Measurements from ENCODE around the gene GNAZ. TPM values are rescaled to one million over a fixed set of nuclear protein-coding genes. Genes with fewer than 3 reads are reported as not detected.

The GNAZ gene
- total RNA-seq, 1 experiment from 2014 or later: 12.8 TPM

DNA sequence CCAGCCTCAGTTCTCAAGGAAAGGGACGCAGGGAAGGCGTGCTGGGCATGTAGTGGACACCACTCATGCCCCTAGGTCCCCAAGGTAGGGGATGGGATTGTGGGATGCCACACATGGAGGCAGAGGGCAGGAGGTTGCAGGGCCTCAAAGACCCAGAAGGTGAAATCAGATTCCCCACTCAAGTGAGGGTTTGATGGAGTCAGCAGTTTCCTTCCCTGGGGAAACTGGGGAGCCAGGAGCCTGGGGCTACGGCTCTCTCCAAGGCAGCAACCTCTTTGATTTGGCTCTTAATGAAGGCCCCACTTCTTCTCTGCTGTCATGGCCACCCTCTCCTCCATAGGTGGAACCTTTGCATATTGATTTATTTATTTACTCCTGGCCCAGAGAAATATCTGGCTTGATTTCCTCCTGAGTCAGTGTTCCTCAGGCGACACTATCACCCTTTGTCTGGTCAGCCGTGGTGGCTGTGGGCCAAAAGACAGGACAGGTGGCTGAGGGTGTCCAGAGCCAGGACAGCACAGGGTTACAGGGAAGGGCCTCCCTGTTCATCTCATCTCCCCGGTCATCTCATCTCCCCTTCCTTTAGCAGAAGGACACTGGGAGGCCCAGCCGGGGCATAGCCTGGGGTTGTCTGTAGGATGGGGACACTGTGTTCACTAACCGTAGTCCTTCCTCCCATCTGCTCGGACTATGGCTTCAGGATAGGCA is 9.6 kb downstream of the GNAZ start:
- no peak for DNase-seq
- Histone ChIP-seq H3K27me3 (no peaks in the 10 kb centered on the region), H3K4me3 (no peak overlapping the region), H3K36me3 (no peaks in the 10 kb centered on the region), H3K9me3 (no peaks in the 10 kb centered on the region)

- Histone ChIP-seq H3K4me3 (no peak overlapping the region), H3K36me3 (no peaks in the 10 kb centered on the region), H3K9me3 (no peaks in the 10 kb centered on the region), H3K27me3 (no peaks in the 10 kb centered on the region)
- DNase-seq: no peak
Measured at GRCh38 chr22:23080613-23081290, 10.4 kb downstream of the GNAZ start.

- no peak for DNase-seq
- Histone ChIP-seq H3K9me3 (no peaks in the 10 kb centered on the region), H3K36me3 (no peaks in the 10 kb centered on the region), H3K27me3 (no peaks in the 10 kb centered on the region), H3K4me3 (no peak overlapping the region)
Measured at GRCh38 chr22:23082534-23083314, 12.4 kb downstream of the GNAZ start.

- no peak for DNase-seq
- Histone ChIP-seq H3K4me3 (no peak overlapping the region), H3K9me3 (no peaks in the 10 kb centered on the region), H3K27me3 (no peaks in the 10 kb centered on the region), H3K36me3 (no peaks in the 10 kb centered on the region)
Measured at GRCh38 chr22:23083315-23084021, 13.1 kb downstream of the GNAZ start.

GRCh38 chr22:23084453-23085350 is 14.4 kb downstream of the GNAZ start:
- no peak for DNase-seq
- Histone ChIP-seq H3K9me3 (no peaks in the 10 kb centered on the region), H3K27me3 (no peaks in the 10 kb centered on the region), H3K4me3 (no peak overlapping the region), H3K36me3 (no peaks in the 10 kb centered on the region)

GRCh38 chr22:23085351-23085671 is 15.0 kb downstream of the GNAZ start:
- Histone ChIP-seq H3K36me3 (no peaks in the 10 kb centered on the region), H3K4me3 (no peak overlapping the region), H3K27me3 (no peaks in the 10 kb centered on the region), H3K9me3 (no peaks in the 10 kb centered on the region)
- no peak for DNase-seq

- Histone ChIP-seq H3K36me3 (no peaks in the 10 kb centered on the region), H3K27me3 (no peaks in the 10 kb centered on the region), H3K9me3 (no peaks in the 10 kb centered on the region), H3K4me3 (no peak overlapping the region)
- no peak for DNase-seq
Measured at GRCh38 chr22:23085785-23086184, 15.5 kb downstream of the GNAZ start.

GRCh38 chr22:23086263-23086662 is 15.9 kb downstream of the GNAZ start:
- no peak for DNase-seq
- Histone ChIP-seq H3K4me3 (no peak overlapping the region), H3K27me3 (no peaks in the 10 kb centered on the region), H3K36me3 (no peaks in the 10 kb centered on the region), H3K9me3 (no peaks in the 10 kb centered on the region)

DNA sequence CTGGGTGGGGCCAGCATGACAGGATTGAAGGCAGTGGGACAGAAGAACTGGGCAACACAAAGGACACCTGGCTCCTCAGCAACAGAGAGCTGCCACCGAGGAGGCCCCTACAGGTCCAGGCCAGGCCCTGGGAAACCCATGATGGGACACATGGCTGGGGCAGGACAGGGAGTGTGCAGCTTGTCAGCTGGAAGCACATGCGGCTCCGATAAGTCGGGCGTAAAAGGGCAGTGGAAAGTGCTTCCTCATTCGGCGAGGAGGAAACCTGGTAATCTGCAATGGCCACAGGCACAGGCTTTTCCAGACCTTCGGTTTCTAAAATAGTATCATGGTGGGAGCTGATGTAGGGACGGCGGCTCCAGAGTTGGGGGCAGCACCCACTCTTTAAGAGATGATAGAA is 16.5 kb downstream of the GNAZ start:
- no peak overlapping the region for H3K4me3 ChIP-seq
- DNase-seq: no peak
- H3K36me3 ChIP-seq: no peaks in the 10 kb centered on the region
- H3K27me3 ChIP-seq: no peaks in the 10 kb centered on the region
- no peaks in the 10 kb centered on the region for H3K9me3 ChIP-seq

DNA sequence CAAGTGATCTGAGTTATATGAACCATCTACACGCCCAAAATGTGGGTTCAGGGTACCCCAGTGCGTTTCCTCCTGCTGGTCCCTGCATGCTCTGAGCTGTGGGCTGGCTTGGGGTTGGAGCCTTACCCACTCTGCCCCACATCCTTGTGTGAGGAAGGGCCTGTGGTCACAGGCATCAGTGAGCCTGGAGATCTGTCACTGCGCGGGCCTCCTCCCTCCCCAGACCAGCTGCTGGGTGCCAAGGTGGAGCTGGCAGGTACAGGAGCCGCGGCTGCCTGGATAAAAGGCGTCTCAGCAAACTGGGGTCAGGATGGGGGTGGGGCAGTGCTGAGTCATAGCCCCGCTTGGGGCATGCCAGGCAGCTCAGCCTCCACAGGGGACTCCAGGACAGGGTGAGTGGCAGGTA is 17.9 kb downstream of the GNAZ start:
- Histone ChIP-seq H3K27me3 (no peaks in the 10 kb centered on the region), H3K4me3 (no peak overlapping the region), H3K9me3 (no peaks in the 10 kb centered on the region), H3K36me3 (no peaks in the 10 kb centered on the region)
- peak; percentile 14 for DNase-seq

DNA sequence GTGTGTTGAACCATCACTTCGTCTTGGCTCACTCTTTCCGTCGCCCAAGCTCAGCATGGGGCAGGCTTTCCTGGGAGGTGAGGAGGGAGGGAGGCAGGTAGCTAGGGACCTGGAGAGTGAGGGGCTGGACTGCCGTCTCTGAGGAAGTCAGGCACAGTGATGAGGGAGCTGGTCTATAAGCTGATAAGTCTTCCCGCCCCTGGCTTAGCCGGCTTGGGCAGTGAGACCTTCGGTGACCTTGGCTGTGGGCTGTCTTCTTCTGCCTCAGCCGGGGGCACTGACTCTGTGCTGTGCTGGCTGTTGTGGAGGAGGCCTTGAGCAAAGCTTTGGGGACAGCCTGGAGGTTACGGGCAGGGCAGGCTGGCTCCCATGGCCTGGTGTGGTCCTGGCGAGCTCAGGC is 18.7 kb downstream of the GNAZ start:
- no peak for DNase-seq
- H3K9me3 ChIP-seq: no peaks in the 10 kb centered on the region

GRCh38 chr22:23089633-23090456 is 19.5 kb downstream of the GNAZ start:
- no peak overlapping the region for H3K4me3 ChIP-seq
- H3K36me3 ChIP-seq: no peaks in the 10 kb centered on the region
- no peaks in the 10 kb centered on the region for H3K9me3 ChIP-seq
- DNase-seq: no peak
- no peaks in the 10 kb centered on the region for H3K27me3 ChIP-seq

More for the DNA sequence above, 18.7 kb downstream of the GNAZ start:
- Histone ChIP-seq H3K36me3 (no peaks in the 10 kb centered on the region), H3K4me3 (no peak overlapping the region), H3K27me3 (no peaks in the 10 kb centered on the region)

DNA sequence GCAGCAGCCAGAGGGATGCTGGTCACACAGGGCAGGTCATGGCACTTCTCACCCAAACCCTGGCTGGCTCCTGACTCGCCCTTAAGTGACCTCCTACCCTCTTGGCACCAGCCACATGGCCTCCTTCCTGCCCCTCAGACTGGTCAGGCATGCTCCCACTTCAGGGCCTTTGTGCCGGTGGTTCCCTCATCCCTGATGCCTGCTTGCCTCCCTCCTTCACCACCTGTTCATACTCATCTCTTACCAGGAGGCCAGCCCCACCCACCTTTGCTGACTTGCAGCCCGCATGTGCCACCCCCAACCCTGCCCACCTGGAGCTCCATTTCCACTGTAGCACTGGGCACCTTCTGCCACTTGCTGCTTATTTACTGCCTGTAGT is 20.1 kb downstream of the GNAZ start:
- no peaks in the 10 kb centered on the region for H3K36me3 ChIP-seq
- no peak for DNase-seq
- no peak overlapping the region for H3K4me3 ChIP-seq
- H3K9me3 ChIP-seq: no peaks in the 10 kb centered on the region
- H3K27me3 ChIP-seq: no peaks in the 10 kb centered on the region

DNA sequence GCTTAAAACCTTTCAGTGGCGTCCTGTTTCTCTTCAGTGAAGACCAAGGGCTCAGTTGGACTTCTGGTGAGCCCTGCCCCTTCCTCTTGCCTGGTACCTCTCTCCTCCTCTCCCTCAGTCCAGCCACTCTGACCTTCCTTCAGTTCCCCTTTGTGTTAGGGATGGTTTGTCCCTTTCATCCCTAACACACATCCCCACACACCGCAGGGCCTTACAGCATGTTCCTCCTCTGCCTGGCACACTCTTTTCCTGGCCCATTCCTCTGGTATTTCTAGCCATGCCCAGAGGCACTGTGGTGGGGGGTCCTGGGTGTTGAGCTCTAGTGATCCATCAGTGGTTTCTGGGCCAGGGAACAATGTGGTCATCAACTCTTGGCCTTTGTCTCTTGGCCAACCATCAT is 21.4 kb downstream of the GNAZ start:
- H3K9me3 ChIP-seq: no peaks in the 10 kb centered on the region
- no peak for DNase-seq
- no peak overlapping the region for H3K4me3 ChIP-seq
- H3K27me3 ChIP-seq: no peaks in the 10 kb centered on the region
- no peaks in the 10 kb centered on the region for H3K36me3 ChIP-seq

DNA sequence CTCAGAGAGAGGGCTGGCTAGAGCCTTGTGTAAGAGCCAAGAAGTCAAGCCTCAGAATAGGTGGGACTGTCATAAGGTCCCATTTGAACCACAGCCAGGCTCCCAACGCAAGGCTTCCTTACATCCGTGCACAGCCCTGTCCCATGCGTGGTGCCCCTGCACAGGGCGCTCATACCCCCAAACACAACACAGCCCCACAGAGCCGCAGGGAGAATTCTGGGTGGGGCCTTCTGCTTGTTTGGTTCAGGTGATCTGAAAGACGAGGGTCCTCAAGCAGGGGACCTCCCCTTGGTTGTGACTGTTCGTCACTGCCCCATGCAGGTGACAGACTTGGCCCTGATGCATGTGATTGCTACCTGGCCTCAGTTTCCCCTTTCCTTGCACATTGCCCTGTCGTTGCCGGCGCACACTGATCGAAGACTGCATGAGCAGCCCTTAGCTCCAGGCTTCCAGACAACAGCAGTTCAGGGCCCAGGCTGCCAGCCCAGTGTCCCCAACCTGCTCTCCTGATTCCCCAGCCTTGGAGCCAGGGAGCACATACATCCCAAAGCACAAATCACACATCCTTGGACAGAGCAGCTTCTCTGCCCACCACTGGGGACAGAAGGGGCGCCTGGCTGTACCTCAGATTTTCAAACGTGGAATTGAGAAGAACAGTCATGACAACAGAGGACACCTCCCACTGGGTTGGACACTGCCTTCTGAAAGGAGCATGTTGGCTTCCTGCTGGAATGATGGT is 22.1 kb downstream of the GNAZ start:
- Histone ChIP-seq H3K4me3 (no peak overlapping the region), H3K36me3 (no peaks in the 10 kb centered on the region), H3K9me3 (no peaks in the 10 kb centered on the region), H3K27me3 (no peaks in the 10 kb centered on the region)
- no peak for DNase-seq

All from MG63 (cell line).